ENCODE results near the gene SLC6A7. TPM values are rescaled to one million over a fixed set of nuclear protein-coding genes. Genes with fewer than 3 reads are reported as not detected.

The SLC6A7 gene
- not detected for polyA plus RNA-seq (2013, experiment 1 of 2)
- not detected for polyA plus RNA-seq (2013, experiment 2 of 2)

- 3% methylated on average over 55 of the region's 58 CpGs for WGBS
- no peak within 1 kb of the TSS for H3K9ac ChIP-seq (ENCODE audit: low read length)
- no peak within 1 kb of the TSS for H2BK120ac ChIP-seq (ENCODE audit: low read depth, low read length)
- H4K8ac ChIP-seq (ENCODE audit: low read length): no peak within 1 kb of the TSS
- H3K27me3 ChIP-seq (ENCODE audit: control insufficient read depth in 1 of 2, insufficient read depth in 1 of 2, low read length in 2 of 2): peaks cover 55 to 61% of the 10 kb centered on the region in 2 experiments
- H3K27ac ChIP-seq (ENCODE audit: low read length, poor library complexity, severe bottlenecking): no peak within 1 kb of the TSS
- peak within 1 kb of the TSS in 1 of 2 experiments; percentile 58 for H3K4me3 ChIP-seq (ENCODE audit: insufficient read depth in 1 of 2, low read depth in 1 of 2, low read length in 2 of 2)
- H2BK12ac ChIP-seq (ENCODE audit: low read length in 2 of 2): no peak within 1 kb of the TSS
- peak within 1 kb of the TSS in 1 of 2 experiments; percentile 36 for H3K14ac ChIP-seq (ENCODE audit: low read length in 2 of 2)
- no peaks in the 10 kb centered on the region for H3K79me1 ChIP-seq (replicated peaks; ENCODE audit: low read length, poor library complexity, severe bottlenecking)
- DNase-seq: no peak
- peak within 1 kb of the TSS; percentile 45 for H3K4me2 ChIP-seq (ENCODE audit: low read length, poor library complexity, severe bottlenecking)
- H4K91ac ChIP-seq (ENCODE audit: low read length): no peak within 1 kb of the TSS
- H3K9me3 ChIP-seq (ENCODE audit: control insufficient read depth, low read length): no peaks in the 10 kb centered on the region
- no peaks in the 10 kb centered on the region for H3K36me3 ChIP-seq (ENCODE audit: control insufficient read depth in 1 of 2, insufficient read depth in 2 of 2, low read depth in 1 of 2, low read length in 2 of 2)
- H2BK15ac ChIP-seq (ENCODE audit: low read depth, poor library complexity, severe bottlenecking): no peak within 1 kb of the TSS
- no peak within 1 kb of the TSS for H3K4ac ChIP-seq (ENCODE audit: low read depth in 1 of 2, low read length in 2 of 2)
- peaks cover 11% of the 10 kb centered on the region for H3K4me1 ChIP-seq (ENCODE audit: control insufficient read depth, insufficient read depth, low read depth, low read length)
- no peak within 1 kb of the TSS for H2AFZ ChIP-seq (ENCODE audit: low read depth, low read length)
- H2AK5ac ChIP-seq (ENCODE audit: low read length, severe bottlenecking): no peak within 1 kb of the TSS
- H2BK5ac ChIP-seq (ENCODE audit: low read depth, low read length, poor library complexity, severe bottlenecking): no peak within 1 kb of the TSS
- H3K23ac ChIP-seq (ENCODE audit: low read length in 2 of 2): no peak within 1 kb of the TSS
- no peak within 1 kb of the TSS for H3K18ac ChIP-seq (ENCODE audit: low read depth in 1 of 2, low read length in 2 of 2)
Measured at GRCh38 chr5:150189728-150190502, at the start of gene SLC6A7. TSS of gene SLC6A7 (plus strand) at chr5:150190062. CDS start at chr5:150190328, 266 bp downstream.

- Histone ChIP-seq H2AK5ac (ENCODE audit: low read length, severe bottlenecking) (peak overlapping the region; percentile 96), H3K9me3 (ENCODE audit: control insufficient read depth, low read length) (no peaks in the 10 kb centered on the region), H3K18ac (ENCODE audit: low read depth in 1 of 2, low read length in 2 of 2) (peak overlapping the region; percentile 99), H2BK12ac (ENCODE audit: low read length in 2 of 2) (peak overlapping the region; percentile 96 to 99), H3K27ac (ENCODE audit: low read length, poor library complexity, severe bottlenecking) (peak overlapping the region; percentile 99), H3K79me1 (replicated peaks; ENCODE audit: low read length, poor library complexity, severe bottlenecking) (no peaks in the 10 kb centered on the region), H2BK15ac (ENCODE audit: low read depth, poor library complexity, severe bottlenecking) (no peak overlapping the region), H3K4me2 (ENCODE audit: low read length, poor library complexity, severe bottlenecking) (no peak overlapping the region), H2BK120ac (ENCODE audit: low read depth, low read length) (peak overlapping the region; percentile 100), H3K4ac (ENCODE audit: low read depth in 1 of 2, low read length in 2 of 2) (peak overlapping the region; percentile 92 to 99), H2AFZ (ENCODE audit: low read depth, low read length) (no peak overlapping the region), H3K36me3 (ENCODE audit: control insufficient read depth in 1 of 2, insufficient read depth in 2 of 2, low read depth in 1 of 2, low read length in 2 of 2) (peaks cover 8 to 68% of the 10 kb centered on the region in 2 experiments), H3K27me3 (ENCODE audit: control insufficient read depth in 1 of 2, insufficient read depth in 1 of 2, low read length in 2 of 2) (no peaks in the 10 kb centered on the region), H3K4me3 (ENCODE audit: insufficient read depth in 1 of 2, low read depth in 1 of 2, low read length in 2 of 2) (peak overlapping the region in 1 of 2 experiments; percentile 24), H4K8ac (ENCODE audit: low read length) (peak overlapping the region; percentile 85), H3K9ac (ENCODE audit: low read length) (peak overlapping the region; percentile 82), H3K4me1 (ENCODE audit: control insufficient read depth, insufficient read depth, low read depth, low read length) (peaks cover 85% of the 10 kb centered on the region), H3K14ac (ENCODE audit: low read length in 2 of 2) (peak overlapping the region in 1 of 2 experiments; percentile 88), H3K23ac (ENCODE audit: low read length in 2 of 2) (peak overlapping the region in 1 of 2 experiments; percentile 75), H2BK5ac (ENCODE audit: low read depth, low read length, poor library complexity, severe bottlenecking) (peak overlapping the region; percentile 89), H4K91ac (ENCODE audit: low read length) (peak overlapping the region; percentile 98)
- peak; percentile 98 for DNase-seq
- 18% methylated on average over 11 of the region's 11 CpGs for WGBS
Measured at GRCh38 chr5:150140830-150141229, 49.0 kb upstream of the SLC6A7 start.

GRCh38 chr5:150141544-150142184, 48.2 kb upstream of the SLC6A7 start:
- peaks cover 80% of the 10 kb centered on the region for H3K4me1 ChIP-seq (ENCODE audit: control insufficient read depth, insufficient read depth, low read depth, low read length)
- peak overlapping the region in 1 of 2 experiments; percentile 57 for H3K14ac ChIP-seq (ENCODE audit: low read length in 2 of 2)
- 26% methylated on average over 9 of the region's 9 CpGs for WGBS
- peak overlapping the region in 1 of 2 experiments; percentile 75 for H3K23ac ChIP-seq (ENCODE audit: low read length in 2 of 2)
- peaks cover 2 to 68% of the 10 kb centered on the region in 2 experiments for H3K36me3 ChIP-seq (ENCODE audit: control insufficient read depth in 1 of 2, insufficient read depth in 2 of 2, low read depth in 1 of 2, low read length in 2 of 2)
- peak overlapping the region; percentile 95 for H4K8ac ChIP-seq (ENCODE audit: low read length)
- peak overlapping the region; percentile 94 to 96 for H3K4ac ChIP-seq (ENCODE audit: low read depth in 1 of 2, low read length in 2 of 2)
- peak overlapping the region; percentile 90 for H2BK120ac ChIP-seq (ENCODE audit: low read depth, low read length)
- no peak overlapping the region for H2BK15ac ChIP-seq (ENCODE audit: low read depth, poor library complexity, severe bottlenecking)
- H4K91ac ChIP-seq (ENCODE audit: low read length): peak overlapping the region; percentile 100
- DNase-seq: peak; percentile 87
- peak overlapping the region; percentile 93 to 99 for H3K18ac ChIP-seq (ENCODE audit: low read depth in 1 of 2, low read length in 2 of 2)
- H3K27ac ChIP-seq (ENCODE audit: low read length, poor library complexity, severe bottlenecking): peak overlapping the region; percentile 99
- H3K27me3 ChIP-seq (ENCODE audit: control insufficient read depth in 1 of 2, insufficient read depth in 1 of 2, low read length in 2 of 2): no peaks in the 10 kb centered on the region
- H3K9me3 ChIP-seq (ENCODE audit: control insufficient read depth, low read length): no peaks in the 10 kb centered on the region
- H2AK5ac ChIP-seq (ENCODE audit: low read length, severe bottlenecking): peak overlapping the region; percentile 96
- H3K79me1 ChIP-seq (replicated peaks; ENCODE audit: low read length, poor library complexity, severe bottlenecking): peaks cover under 1% of the 10 kb centered on the region
- no peak overlapping the region for H3K4me2 ChIP-seq (ENCODE audit: low read length, poor library complexity, severe bottlenecking)
- H2AFZ ChIP-seq (ENCODE audit: low read depth, low read length): no peak overlapping the region
- H2BK12ac ChIP-seq (ENCODE audit: low read length in 2 of 2): peak overlapping the region; percentile 98 to 99
- H2BK5ac ChIP-seq (ENCODE audit: low read depth, low read length, poor library complexity, severe bottlenecking): peak overlapping the region; percentile 89
- H3K4me3 ChIP-seq (ENCODE audit: insufficient read depth in 1 of 2, low read depth in 1 of 2, low read length in 2 of 2): no peak overlapping the region
- peak overlapping the region; percentile 82 for H3K9ac ChIP-seq (ENCODE audit: low read length)
